DOHH2 (cell line): ENCODE measurements around the gene NCOA5.

Experiments used
- H3F3A ChIP-seq: fragments of 200-600 bp; sonication (generic), shearing (Covaris generic); 2 replicates; pipeline ENCODE4 v1.6.0; 2016; ENCODE audit warnings: antibody characterized with exemption, mild to moderate bottlenecking; ENCODE audit not compliant: control insufficient read depth, insufficient read depth
- H3K27ac ChIP-seq: fragments of 200-600 bp; sonication (generic); 2 replicates; pipeline ENCODE4 v1.5.1; 2014; ENCODE audit warnings: low read depth, mild to moderate bottlenecking, low read length, moderate library complexity
- H3K27me3 ChIP-seq: fragments of 200-600 bp; sonication (generic); 2 replicates; pipeline ENCODE4 v1.6.1; 2014; ENCODE audit warnings: mild to moderate bottlenecking, low read length, mixed read lengths; ENCODE audit not compliant: control insufficient read depth
- H3K36me3 ChIP-seq: fragments of 200-600 bp; sonication (generic); 2 replicates; pipeline ENCODE4 v1.6.1; 2014; ENCODE audit warnings: mild to moderate bottlenecking, low read length, moderate library complexity, mixed read lengths; ENCODE audit not compliant: control insufficient read depth
- H3K4me1 ChIP-seq: fragments of 200-600 bp; sonication (generic); 2 replicates; pipeline ENCODE4 v1.6.1; 2014; ENCODE audit warnings: mild to moderate bottlenecking, low read length, mixed read lengths; ENCODE audit not compliant: control insufficient read depth
- H3K4me2 ChIP-seq: fragments of 200-600 bp; sonication (generic); 2 replicates; pipeline ENCODE4 v1.6.0; 2014; ENCODE audit warnings: mild to moderate bottlenecking, low read length, moderate library complexity
- H3K4me3 ChIP-seq: fragments of 200-600 bp; sonication (generic); 2 replicates; pipeline ENCODE4 v1.5.1; 2014; ENCODE audit warnings: mild to moderate bottlenecking, low read length, mixed read lengths
- H3K79me2 ChIP-seq: fragments of 200-600 bp; sonication (generic); 2 replicates; pipeline ENCODE4 v1.6.1; 2014; ENCODE audit warnings: mild to moderate bottlenecking, low read length, mixed read lengths; ENCODE audit not compliant: control insufficient read depth
- H3K9me2 ChIP-seq: fragments of 200-600 bp; sonication (generic); replicated peaks from 2 replicates; pipeline ENCODE4 v1.6.1; 2014; ENCODE audit warnings: mild to moderate bottlenecking, low read length, mixed read lengths; ENCODE audit not compliant: control insufficient read depth
- H3K9me3 ChIP-seq: fragments of 200-600 bp; sonication (generic); 2 replicates; pipeline ENCODE4 v1.6.1; 2014; ENCODE audit warnings: antibody characterized with exemption, low read length, mixed read lengths; ENCODE audit not compliant: control insufficient read depth, insufficient read depth
- H4K20me1 ChIP-seq: fragments of 200-600 bp; sonication (generic); 2 replicates; pipeline ENCODE4 v1.6.0; 2014; ENCODE audit warnings: low read depth, mild to moderate bottlenecking, antibody characterized with exemption, low read length, moderate library complexity; ENCODE audit not compliant: control insufficient read depth, insufficient read depth
- EZH2phosphoT487 ChIP-seq: fragments of 200-600 bp; sonication (generic); IDR thresholded peaks from 2 replicates; pipeline ENCODE4 v1.6.1; 2017; ENCODE audit warnings: borderline replicate concordance, mild to moderate bottlenecking, antibody characterized with exemption, low read length, moderate library complexity, mixed read lengths
- TF ChIP-seq, protein P1 (sequence below): fragments of 200-600 bp; sonication (generic); IDR thresholded peaks from one replicate; pipeline ENCODE4 v1.5.1; 2014; ENCODE audit warnings: antibody characterized with exemption, mild to moderate bottlenecking, low read depth, low read length; ENCODE audit not compliant: poor library complexity, severe bottlenecking

The NCOA5 gene

DNA sequence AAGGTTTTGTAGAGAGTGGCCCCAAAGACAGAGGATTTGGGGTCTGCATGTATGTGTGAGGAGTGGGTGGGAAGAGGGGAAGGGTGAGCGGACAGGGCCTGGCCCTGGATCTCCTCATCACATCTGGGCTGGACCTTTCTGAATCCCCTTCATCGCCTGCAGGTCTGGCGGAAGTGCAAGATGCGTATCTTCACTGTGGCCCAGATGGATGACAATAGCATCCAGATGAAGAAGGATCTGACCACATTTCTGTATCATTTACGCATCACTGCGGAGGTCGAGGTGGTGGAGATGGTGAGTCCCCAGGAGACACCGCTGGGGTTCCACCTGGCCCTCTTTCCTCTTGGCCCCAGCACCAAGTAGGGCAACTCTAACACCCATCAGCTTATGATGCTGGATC is 36.3 kb downstream of the NCOA5 start:
- Histone ChIP-seq H3K79me2 (no peaks in the 10 kb centered on the region), H3K27me3 (0 out of 2 replicates have a peak, but pooled peaks cover 2% of the 10 kb centered on the region), H3K4me3 (no peak overlapping the region), H3K4me2 (no peak overlapping the region), H3K27ac (no peak overlapping the region), H4K20me1 (no peaks in the 10 kb centered on the region), H3K4me1 (no peaks in the 10 kb centered on the region), H3F3A (no peaks in the 10 kb centered on the region), H3K9me3 (no peaks in the 10 kb centered on the region), H3K36me3 (no peaks in the 10 kb centered on the region), H3K9me2 (no peaks in the 10 kb centered on the region)
- TF ChIP-seq, protein P1, sequence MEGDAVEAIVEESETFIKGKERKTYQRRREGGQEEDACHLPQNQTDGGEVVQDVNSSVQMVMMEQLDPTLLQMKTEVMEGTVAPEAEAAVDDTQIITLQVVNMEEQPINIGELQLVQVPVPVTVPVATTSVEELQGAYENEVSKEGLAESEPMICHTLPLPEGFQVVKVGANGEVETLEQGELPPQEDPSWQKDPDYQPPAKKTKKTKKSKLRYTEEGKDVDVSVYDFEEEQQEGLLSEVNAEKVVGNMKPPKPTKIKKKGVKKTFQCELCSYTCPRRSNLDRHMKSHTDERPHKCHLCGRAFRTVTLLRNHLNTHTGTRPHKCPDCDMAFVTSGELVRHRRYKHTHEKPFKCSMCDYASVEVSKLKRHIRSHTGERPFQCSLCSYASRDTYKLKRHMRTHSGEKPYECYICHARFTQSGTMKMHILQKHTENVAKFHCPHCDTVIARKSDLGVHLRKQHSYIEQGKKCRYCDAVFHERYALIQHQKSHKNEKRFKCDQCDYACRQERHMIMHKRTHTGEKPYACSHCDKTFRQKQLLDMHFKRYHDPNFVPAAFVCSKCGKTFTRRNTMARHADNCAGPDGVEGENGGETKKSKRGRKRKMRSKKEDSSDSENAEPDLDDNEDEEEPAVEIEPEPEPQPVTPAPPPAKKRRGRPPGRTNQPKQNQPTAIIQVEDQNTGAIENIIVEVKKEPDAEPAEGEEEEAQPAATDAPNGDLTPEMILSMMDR = no peak
- no peak for TF ChIP-seq EZH2phosphoT487

DNA sequence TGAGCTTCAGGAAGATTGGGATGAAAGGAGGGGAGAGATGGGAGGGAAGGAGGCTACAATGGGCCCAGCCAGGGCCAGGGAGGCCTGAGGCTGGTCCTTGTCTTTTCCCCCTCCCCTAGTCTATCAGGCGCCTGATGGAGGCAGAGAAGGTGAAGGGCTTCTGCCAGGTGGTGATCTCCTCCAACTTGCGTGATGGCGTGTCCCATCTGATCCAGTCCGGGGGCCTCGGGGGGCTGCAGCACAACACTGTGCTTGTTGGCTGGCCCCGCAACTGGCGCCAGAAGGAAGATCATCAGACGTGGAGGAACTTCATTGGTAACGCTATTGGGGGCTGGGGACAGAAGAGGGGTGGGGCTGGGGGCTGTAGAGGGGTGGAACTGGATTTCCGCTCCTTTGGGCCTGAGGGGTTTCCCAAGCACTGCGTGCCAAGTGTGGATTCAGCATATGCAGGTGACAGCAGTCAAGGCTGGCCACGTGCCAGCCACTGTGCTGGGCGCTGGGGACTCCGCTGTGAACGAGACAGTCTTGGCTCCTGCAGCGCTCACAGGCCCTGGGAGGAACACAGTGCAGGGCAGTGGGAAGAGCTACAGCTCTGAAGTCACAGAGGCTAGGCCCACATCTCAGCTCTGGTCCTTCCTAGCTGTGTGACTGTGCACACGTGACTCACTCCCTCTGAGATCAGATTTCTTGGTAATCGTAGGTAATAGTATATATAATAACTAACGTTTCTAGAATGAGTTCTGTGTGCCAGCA is 38.0 kb downstream of the NCOA5 start:
- Histone ChIP-seq H3K9me3 (no peaks in the 10 kb centered on the region), H3K4me3 (no peak overlapping the region), H3K4me1 (no peaks in the 10 kb centered on the region), H3F3A (no peaks in the 10 kb centered on the region), H3K27ac (no peak overlapping the region), H3K36me3 (no peaks in the 10 kb centered on the region), H3K27me3 (peaks cover 7% of the 10 kb centered on the region; the same call in 1 of the 2 replicates), H3K9me2 (no peaks in the 10 kb centered on the region), H3K4me2 (no peak overlapping the region), H3K79me2 (no peaks in the 10 kb centered on the region), H4K20me1 (no peaks in the 10 kb centered on the region)
- TF ChIP-seq, protein P1 = no peak
- no peak for TF ChIP-seq EZH2phosphoT487

DNA sequence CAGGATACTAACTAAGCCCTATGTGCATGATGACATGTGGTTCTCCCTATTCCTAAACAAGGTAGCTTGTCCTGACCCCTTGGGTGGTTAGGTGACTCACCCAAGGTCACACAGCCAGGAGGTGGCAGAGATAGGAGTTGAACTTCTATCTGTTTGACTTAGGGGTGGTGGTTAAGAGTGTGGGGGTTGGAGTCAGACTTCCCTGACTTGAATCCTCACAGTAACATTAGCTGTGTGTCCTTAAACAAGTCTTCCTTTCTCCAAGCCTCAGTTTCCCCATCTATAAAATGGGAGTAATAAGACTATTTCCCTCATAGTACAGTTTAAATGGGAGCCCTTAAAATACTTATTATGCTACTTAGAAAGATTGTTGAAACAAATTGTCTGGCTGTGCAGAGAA is 38.9 kb downstream of the NCOA5 start:
- TF ChIP-seq, protein P1 = no peak
- no peak for TF ChIP-seq EZH2phosphoT487
- Histone ChIP-seq H3K27me3 (peaks cover 8% of the 10 kb centered on the region; the same call in 1 of the 2 replicates), H3K4me2 (no peak overlapping the region), H3K79me2 (no peaks in the 10 kb centered on the region), H3K36me3 (no peaks in the 10 kb centered on the region), H3K4me1 (no peaks in the 10 kb centered on the region), H3F3A (no peaks in the 10 kb centered on the region), H4K20me1 (no peaks in the 10 kb centered on the region), H3K9me3 (no peaks in the 10 kb centered on the region), H3K27ac (no peak overlapping the region), H3K9me2 (no peaks in the 10 kb centered on the region), H3K4me3 (no peak overlapping the region)
